HG03175 (cell line): Measurements from ENCODE around the gene CHD9.
"Not testable (repeated sequence)": the region's sequence is repeated elsewhere in the genome, so short reads cannot be mapped to it uniquely, and the experiment has no call there.

ENCODE experiments used
- ATAC-seq: cut with Tn5 transposase; IDR thresholded peaks from one replicate; pipeline ENCODE4 v1.9.1; 2021; ENCODE audit warnings: mild to moderate bottlenecking, moderate library complexity; ENCODE audit not compliant: unreplicated experiment

Gene CHD9

DNA sequence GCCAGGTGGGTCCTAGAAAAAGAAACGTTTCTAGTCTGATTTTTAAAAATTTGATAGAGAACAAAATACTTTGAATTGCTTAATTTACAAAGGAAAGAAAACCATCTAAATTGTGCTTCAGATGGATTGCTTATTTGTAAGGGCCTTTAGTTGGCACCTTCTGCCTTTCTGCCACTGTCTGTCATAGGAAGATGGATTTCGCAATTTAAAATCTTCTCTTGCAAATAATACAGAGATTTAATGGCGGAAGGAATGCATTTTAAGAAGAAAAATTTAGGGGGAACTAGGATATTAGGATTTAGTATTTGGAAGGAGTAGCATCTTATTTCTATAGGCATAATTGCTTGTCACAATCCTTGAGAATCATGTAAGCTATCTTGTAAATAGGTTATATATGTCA, 204.0 kb downstream of the CHD9 start:
- ATAC-seq: no peak

DNA sequence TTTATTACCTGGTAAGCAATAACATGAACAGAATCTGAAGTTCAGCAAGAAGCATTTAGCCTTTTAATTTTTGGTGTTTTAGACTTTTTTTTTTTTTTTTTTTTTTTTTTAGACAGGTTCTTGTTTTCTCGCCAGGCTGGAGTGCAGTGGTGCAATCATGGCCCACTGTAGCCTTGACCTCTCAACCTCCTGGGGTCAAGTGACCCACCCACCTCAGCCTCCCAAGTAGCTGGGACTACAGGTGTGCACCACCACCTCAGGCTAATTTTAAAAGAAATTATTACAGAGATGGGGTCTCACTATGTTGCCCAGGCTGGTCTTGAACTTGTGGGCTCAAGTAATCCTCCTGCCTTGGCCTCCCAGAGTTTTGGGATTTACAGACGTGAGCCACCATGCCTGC, 206.5 kb downstream of the CHD9 start:
- no peak for ATAC-seq

DNA sequence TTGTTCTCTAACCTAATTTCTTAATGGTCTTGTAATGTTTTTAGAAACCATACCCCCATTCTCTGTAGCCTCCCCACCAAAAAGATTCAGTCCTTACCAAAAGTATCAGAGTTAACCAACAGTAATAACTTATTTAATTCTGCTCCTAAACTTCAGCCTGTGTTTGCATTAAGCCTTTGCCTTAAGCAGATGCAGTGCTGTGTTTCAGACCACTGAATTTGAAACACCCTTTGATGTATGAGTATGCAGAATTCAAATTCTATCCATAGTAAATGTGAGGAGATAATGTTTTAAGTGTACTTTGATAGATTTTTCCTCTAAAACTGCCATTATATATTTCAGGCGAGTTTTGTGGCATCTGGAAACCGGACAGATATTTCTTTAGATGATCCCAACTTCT, 207.9 kb downstream of the CHD9 start:
- ATAC-seq: no peak

DNA sequence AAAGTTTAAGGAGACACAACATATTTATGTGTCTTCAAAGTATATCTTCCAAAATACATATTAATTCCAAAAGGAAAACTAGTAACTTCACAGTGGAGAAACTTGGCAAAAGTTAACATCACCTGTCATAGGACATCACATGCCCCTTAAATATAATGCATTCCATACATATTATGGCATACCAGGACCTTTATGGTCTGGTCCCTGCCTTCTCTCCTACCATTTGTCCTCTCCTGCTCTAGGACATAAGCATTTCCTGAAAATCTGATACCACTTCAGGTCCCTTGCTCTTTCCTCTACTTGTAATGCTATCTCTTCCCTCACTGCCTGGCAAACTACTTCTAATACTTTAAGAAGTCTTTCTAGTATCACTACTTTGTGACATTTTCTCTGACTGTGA, 211.4 kb downstream of the CHD9 start:
- no peak for ATAC-seq

DNA sequence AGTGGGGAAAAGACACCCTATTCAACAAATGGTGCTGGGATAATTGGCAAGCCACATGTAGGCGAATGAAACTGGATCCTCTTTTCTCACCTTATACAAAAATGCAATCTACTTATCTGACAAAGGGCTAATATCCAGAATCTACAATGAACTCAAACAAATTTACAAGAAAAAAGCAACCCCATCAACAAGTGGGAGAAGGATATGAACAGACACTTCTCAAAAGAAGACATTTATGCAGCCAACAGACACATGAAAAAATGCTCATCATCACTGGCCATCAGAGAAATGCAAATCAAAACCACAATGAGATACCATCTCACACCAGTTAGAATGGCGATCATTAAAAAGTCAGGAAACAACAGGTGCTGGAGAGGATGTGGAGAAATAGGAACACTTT, 223.7 kb downstream of the CHD9 start:
- not testable (repeated sequence) for ATAC-seq

DNA sequence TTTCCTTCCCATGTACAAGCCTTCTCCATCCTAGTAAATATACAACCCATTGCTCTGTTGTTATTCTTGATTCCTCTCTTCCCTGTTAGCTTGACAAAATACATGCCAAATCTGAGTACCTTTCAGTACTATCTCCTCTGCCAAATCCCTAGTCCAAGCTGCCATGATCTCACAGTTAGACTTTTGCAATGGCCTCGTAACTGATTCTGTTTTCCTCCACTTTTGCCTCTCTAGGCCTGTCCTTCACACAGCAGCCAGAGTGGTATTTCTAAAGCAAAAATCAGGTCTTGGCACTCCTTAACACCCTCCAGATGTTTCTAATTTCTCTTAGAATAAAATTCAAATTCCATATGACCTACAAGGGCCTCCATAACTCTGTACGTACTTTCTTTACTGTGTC, 226.5 kb downstream of the CHD9 start:
- ATAC-seq: no peak

DNA sequence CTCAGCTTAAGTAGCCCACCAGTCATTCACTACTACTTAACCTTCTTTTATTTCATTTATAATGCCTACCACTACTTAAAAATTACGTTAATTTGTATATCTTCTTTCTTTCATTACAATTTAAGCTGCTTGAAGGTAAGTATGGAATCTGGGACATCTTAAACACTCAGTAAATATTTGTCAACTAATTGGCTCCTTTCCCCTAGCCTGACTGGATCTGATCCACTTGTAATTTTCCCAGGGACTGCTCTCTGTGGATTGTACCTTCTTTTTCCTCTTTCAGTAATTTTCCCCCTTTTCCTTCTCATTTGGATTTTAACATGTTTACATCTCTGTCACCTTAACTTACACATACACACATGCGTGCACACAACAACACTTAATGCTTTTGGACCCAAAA, 227.1 kb downstream of the CHD9 start:
- no peak for ATAC-seq

DNA sequence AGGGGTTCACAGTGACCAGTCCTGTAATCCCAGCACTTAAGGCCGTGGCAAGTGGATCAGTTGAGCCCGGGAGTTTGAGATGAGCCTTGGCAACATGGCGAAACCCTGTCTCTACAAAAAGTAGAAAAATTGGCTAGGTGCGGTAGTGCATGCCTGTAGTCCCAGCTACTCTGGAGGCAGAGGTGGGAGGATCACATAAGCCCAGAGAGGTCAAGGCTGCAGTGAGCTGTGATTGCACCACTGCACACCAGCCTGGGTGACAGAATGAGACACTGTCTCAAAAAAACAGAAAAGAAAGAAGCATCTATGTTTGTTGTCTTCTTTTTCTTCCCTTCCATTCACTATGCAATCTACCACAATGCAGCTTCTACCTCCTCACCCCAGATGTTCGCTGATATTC, 227.5 kb downstream of the CHD9 start:
- ATAC-seq: no peak

DNA sequence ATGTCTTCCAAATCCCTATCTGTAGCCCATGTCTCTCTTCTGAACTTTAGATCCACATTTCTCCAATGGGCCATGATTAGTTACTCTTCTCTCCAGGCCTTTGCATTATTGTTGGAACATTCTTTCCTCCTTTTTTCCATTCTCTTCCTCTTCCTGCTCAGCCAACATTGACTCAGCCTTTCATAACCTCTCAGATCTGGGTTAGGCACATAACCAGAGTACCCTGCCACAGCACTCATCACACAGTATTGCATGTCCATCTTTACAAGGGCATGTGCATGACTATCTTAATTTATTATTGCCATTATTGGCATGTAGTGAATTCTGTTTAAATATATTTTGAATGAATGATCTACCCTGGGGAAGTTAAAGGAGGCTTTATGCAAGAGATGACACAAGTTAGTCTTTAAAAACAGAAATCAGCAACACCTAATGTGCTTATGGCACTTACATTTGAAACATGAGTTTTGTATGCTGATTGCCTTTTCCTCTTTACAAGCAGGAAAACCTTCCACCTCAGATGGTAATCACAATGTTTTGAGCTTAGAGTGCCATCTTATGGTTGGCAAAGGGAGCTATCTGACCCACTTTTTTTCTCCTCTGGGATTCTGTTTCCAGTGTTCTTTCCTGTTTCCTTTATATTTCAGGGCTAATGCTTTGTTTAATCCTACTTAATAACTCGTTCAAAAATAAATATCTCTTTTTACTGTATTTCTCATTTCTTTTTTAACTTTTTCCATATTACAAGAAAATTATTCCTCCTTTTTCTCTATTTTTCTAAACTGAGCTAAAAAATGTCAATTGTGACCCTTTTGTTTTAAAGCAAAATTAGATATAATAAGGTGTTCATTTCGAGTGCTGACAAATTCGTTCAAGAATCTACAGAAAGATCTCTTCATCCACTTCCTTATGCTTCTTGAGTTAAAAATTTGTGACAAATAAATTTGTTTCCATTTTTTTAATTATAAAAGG, 228.5 kb downstream of the CHD9 start:
- ATAC-seq: no peak

DNA sequence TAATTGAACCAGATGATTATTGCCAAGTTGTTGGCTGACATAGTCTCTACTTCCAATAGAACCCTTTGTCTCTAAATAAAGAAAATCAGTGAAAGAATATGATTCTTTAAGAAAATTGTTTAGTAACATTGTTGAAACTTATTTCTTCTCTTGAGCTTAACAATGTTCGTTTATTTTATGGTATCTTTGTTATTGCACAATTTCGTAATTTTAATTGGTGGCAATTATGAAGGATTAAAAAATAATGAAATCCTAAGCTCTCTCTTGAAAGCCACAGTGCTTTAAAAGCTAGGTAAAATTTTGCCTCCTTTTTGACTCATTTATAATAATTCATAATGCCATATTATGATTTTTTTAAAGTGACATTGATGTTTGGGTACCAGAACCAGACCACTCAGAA, 230.4 kb downstream of the CHD9 start:
- no peak for ATAC-seq

DNA sequence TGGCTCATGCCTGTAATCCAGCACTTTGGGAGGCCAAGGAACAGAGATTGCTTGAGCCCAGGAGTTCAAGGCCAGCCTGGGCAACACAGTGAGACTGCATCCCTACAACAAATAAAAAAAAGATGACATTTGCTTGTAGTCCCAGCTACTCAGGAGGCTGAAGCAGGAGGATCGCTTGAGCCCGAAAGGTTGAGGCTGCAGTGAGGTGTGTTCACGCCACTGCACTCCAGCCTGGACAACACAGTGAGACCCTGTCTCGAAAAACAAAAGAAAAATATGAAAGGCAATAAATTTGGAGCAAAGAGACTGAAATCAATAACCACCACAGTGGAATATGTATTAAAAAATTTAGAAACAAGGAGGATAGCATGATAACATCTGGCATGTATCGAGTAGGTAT, 235.7 kb downstream of the CHD9 start:
- no peak for ATAC-seq

DNA sequence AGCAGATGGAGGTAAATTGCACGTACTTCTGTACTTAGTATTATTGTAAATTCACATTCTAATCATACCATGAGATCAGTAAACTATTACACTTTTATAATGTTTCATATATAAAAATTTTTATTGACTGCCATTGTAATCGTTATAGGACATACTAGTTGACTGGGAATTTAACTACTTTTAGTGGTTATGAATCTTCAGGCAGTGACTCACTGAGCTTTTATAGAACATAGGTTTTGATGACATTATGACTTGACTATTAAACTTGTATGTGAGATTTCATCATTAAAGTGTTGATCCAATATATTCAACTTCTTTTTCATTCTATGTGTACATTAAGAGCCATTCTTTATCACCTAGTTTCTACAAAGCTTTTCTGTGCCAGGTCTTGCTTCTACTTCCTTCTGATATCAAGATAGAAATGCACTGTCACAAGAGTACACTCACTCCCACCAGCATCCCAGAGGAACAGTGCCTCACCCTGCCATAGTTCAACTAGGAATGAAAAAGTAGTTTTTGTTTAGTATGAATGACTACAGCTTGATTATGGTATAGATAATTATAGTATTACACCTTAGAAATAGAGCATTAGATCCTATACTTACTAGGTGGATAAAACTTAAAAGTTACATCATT, 237.1 kb downstream of the CHD9 start:
- no peak for ATAC-seq

DNA sequence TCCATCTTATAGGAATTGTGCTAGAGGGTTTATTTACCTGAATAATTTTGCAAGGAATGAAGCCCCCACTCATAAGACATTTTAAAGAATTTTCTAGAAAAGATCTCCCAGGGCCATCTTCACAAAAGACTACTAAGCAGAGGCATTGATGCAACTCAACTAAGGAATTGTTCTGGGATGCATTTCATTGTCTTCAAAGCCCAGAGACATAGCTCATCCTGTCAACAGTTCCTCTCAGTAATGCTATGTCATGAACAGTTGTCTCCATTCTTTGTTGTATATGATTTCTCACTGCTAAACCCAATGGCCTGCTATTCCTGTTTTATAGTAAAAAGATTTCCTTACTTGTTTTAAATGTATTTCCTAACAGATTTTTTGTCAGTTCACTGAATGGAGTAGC, 242.7 kb downstream of the CHD9 start:
- ATAC-seq: no peak

DNA sequence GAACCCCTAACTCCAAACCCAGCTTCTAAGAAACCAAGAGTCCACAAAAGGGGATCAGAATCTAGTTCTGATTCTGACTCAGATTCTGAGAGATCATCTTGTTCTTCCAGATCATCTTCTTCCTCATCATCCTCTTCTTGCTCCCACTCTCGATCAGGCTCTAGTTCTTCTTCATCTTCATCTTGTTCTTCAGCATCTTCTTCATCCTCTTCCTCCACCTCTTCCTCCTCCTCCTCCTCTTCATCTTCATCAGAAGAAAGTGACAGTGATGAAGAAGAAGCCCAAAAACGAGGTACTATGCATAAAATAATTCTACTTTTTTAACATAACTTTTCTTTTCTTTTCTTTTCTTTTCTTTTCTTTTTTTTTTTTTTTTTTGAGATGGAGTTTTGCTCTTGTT, 249.5 kb downstream of the CHD9 start:
- no peak for ATAC-seq

DNA sequence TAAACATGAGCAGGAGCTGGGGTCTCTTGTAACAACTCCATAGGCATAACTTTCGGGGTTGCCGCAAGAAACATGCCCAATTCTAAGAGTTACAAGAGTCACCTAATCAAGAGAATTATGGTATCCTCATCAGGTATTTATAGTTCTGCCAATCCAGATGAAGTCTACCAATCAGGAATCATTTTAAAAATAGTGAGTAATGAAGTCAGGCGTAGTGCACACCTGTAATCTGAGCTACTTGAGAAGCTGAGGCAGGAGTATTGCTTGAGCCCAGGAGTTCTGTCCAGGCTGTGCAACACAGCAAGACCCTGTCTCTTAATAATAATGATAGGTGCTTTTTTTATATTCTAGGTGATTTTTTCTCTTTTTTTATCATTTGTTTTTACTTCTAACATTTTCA, 251.0 kb downstream of the CHD9 start:
- no peak for ATAC-seq

DNA sequence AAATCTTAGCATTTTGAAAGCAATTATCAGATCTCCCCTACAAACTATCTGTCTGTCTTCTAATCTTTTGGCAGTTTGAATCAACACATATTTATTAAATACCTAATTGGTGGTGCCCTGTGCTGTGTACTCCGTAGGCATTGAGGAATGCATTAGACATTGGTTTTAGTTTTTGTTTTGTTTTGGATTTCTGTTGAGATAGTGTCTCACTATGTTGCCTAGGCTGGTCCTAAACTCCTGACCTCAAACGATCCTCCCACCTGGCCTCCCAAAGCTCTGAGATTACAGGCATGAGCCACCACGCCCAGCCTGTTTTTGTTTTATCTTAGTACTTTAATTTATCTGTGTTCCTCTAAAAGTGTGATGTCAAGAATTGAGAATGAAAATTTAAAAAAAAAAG, 254.7 kb downstream of the CHD9 start:
- ATAC-seq: no peak

DNA sequence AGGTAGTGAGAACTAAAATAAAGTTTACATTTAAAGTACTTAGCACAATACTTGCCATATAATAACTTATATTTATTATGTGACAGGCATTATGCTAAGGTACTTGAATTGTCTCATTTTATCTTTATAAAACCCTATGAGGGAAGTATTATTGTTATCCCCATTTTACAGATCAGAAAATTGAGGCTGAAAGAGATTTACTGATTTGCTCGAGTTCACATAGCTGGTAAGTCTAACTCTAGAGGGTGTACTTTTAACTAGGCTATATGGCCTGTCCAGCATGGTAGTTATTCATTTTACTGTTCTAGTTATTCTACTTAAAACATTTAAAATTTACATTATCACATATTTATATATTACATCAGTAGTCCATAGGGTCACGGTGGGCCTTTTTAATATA, 266.2 kb downstream of the CHD9 start:
- ATAC-seq: no peak

DNA sequence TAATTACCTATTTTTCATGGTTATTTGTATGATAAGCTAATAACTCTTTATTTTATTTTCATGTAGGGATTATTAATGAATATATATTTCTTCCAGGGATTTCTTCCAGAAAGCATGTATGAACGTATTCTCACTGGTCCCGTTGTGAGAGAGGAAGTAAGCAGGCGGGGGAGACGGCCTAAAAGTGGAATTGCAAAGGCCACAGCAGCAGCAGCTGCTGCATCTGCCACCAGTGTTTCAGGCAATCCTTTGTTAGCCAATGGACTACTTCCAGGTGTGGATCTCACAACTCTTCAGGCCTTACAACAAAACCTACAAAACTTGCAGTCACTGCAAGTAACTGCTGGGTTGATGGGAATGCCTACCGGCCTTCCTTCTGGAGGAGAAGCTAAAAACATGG, 269.1 kb downstream of the CHD9 start:
- no peak for ATAC-seq

DNA sequence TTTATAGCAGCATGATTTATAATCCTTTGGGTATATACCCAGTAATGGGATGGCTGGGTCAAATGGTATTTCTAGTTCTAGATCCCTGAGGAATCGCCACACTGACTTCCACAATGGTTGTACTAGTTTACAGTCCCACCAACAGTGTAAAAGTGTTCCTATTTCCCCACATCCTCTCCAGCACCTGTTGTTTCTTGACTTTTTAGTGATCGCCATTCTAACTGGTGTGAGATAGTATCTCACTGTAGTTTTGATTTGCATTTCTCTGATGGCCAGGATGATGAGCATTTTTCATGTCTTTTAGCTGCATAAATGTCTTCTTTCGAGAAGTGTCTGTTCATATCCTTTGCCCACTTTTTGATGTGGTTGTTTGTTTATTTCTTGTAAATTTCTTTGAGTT, 276.2 kb downstream of the CHD9 start:
- not testable (repeated sequence) for ATAC-seq

DNA sequence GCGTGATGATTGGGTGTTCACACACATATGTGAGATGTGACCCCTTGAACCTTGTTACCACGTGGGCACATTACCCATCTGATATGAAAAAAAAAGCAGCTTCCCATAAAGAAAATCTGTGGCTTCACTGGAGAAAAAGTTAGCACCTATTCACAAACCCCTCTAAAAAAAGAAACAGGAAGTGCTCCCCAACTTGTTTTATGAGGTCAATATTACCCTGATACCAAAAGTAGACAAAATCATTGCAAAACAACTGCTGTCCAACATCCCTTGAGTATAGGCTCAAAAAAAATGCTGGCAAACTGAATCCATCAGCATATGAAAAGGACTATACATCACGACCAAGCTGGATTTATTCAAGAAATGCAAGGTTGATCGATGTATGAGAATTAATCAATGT, 279.8 kb downstream of the CHD9 start:
- no peak for ATAC-seq

DNA sequence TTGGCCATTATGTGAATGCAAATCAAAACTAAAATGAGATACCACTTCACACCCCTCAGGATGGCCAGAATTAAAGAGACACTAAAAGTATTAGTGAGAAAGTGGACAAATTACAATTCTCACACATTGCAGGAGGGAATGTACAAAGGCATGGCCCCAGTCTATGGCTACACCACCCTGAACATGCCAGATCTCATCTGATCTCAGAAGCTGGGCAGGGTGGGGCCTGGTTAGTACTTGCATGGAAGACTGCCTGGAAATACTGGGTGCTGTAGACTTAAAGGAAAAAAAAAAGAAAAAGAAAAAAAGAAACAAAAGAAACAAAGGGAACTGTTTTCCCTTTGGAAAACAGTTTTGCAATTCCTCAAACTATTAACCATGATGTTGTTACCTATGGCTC, 282.5 kb downstream of the CHD9 start:
- ATAC-seq: no peak

DNA sequence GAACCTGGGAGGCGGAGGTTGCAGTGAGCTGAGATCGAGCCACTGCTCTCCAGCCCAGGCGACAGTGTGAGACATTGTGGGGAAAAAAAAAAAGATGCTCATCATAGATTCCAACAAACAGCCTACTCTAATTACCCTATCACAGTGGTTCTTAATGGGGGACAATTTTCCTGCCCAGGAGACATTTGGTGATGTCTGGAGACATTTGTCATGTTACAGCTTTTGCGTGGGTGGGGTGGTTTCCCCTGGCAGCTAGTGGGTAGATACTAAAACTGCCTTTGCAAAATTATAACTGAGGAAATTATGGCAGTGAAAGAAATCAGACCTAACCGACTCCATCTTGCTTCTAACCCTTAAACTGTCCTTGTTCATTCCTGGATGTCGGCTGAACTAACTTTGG, 287.0 kb downstream of the CHD9 start:
- no peak for ATAC-seq
